Measurements from ENCODE around the gene RELN.

- TF ChIP-seq, protein P1, sequence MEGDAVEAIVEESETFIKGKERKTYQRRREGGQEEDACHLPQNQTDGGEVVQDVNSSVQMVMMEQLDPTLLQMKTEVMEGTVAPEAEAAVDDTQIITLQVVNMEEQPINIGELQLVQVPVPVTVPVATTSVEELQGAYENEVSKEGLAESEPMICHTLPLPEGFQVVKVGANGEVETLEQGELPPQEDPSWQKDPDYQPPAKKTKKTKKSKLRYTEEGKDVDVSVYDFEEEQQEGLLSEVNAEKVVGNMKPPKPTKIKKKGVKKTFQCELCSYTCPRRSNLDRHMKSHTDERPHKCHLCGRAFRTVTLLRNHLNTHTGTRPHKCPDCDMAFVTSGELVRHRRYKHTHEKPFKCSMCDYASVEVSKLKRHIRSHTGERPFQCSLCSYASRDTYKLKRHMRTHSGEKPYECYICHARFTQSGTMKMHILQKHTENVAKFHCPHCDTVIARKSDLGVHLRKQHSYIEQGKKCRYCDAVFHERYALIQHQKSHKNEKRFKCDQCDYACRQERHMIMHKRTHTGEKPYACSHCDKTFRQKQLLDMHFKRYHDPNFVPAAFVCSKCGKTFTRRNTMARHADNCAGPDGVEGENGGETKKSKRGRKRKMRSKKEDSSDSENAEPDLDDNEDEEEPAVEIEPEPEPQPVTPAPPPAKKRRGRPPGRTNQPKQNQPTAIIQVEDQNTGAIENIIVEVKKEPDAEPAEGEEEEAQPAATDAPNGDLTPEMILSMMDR (tag by site-specific recombination; IDR thresholded peaks at IDR 0.05): no peak
- TF ChIP-seq ZNF416 (tag by site-specific recombination; IDR thresholded peaks at IDR 0.05) (no peak), ZNF132 (tag by site-specific recombination; IDR thresholded peaks at IDR 0.05; ENCODE audit: borderline replicate concordance) (no peak), ZNF423 (tag by site-specific recombination; IDR thresholded peaks at IDR 0.05) (no peak), ATF2 (tag by site-specific recombination; IDR thresholded peaks at IDR 0.05; ENCODE audit: low read depth) (no peak), KLF1 (tag by site-specific recombination; IDR thresholded peaks at IDR 0.05) (no peak), ZSCAN30 (tag by site-specific recombination; IDR thresholded peaks at IDR 0.05) (no peak), ZNF560 (tag by site-specific recombination; IDR thresholded peaks at IDR 0.05; ENCODE audit: borderline replicate concordance) (no peak), MZF1 (tag by site-specific recombination; IDR thresholded peaks at IDR 0.05; ENCODE audit: borderline replicate concordance) (no peak), ZNF121 (tag by site-specific recombination; IDR thresholded peaks at IDR 0.05) (no peak), ZBTB7A (tag by site-specific recombination; IDR thresholded peaks at IDR 0.05; ENCODE audit: low read depth) (no peak)
- TF ChIP-seq, protein P2, sequence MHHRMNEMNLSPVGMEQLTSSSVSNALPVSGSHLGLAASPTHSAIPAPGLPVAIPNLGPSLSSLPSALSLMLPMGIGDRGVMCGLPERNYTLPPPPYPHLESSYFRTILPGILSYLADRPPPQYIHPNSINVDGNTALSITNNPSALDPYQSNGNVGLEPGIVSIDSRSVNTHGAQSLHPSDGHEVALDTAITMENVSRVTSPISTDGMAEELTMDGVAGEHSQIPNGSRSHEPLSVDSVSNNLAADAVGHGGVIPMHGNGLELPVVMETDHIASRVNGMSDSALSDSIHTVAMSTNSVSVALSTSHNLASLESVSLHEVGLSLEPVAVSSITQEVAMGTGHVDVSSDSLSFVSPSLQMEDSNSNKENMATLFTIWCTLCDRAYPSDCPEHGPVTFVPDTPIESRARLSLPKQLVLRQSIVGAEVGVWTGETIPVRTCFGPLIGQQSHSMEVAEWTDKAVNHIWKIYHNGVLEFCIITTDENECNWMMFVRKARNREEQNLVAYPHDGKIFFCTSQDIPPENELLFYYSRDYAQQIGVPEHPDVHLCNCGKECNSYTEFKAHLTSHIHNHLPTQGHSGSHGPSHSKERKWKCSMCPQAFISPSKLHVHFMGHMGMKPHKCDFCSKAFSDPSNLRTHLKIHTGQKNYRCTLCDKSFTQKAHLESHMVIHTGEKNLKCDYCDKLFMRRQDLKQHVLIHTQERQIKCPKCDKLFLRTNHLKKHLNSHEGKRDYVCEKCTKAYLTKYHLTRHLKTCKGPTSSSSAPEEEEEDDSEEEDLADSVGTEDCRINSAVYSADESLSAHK (tag by site-specific recombination; IDR thresholded peaks at IDR 0.05): no peak
Measured at GRCh38 chr7:103893350-103893749, 96.1 kb downstream of the RELN start.

Data from HEK293 (cell line).